Measurements from ENCODE around the gene GPR150.
A peak's percentile ranks its signal among the peaks of the same experiment; 100 is the strongest.
"Not testable (repeated sequence)": the region's sequence is repeated elsewhere in the genome, so short reads cannot be mapped to it uniquely, and the experiment has no call there.

The GPR150 gene

DNA sequence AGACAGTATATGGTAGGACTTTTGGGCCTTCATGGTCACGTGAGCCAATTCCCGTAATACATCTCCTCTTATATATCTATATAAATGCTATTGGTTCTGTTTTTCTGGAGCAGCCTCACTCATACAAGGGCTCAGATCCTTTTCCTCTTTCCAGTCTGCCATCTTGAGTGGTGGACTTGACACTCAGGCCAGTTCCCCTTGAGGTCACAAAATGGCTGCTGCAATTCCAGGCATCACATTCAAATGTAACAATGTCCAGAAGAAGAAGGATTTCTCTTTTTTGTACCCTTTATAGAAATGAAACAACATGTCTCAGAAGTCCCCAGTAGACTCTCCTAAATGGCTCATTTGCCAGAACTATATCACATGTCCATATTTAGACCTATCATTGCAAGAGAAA is 4.5 kb downstream of the GPR150 start:
- no peak for DNase-seq (ENCODE audit: low read depth in 2 of 2)

DNA sequence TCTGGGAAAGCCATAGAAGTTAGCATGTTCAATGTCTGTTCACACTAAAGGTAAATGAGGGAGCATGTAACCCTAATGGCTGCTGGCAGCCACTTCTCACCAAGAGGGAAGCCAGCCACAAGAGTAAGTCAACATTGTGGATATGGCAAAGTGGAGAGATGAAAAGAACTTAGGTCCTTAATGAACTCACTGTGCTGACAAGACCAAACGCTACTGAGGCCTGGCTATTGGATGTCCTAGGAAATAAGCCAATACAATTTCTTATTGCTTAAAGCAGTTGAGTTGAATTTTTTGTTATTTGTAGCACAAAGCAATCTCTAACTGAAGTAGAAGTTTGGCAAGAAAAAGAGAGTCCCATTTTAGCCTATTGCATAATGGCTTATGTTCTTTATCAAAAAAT is 6.8 kb downstream of the GPR150 start:
- no peak for DNase-seq (ENCODE audit: low read depth in 2 of 2)

DNA sequence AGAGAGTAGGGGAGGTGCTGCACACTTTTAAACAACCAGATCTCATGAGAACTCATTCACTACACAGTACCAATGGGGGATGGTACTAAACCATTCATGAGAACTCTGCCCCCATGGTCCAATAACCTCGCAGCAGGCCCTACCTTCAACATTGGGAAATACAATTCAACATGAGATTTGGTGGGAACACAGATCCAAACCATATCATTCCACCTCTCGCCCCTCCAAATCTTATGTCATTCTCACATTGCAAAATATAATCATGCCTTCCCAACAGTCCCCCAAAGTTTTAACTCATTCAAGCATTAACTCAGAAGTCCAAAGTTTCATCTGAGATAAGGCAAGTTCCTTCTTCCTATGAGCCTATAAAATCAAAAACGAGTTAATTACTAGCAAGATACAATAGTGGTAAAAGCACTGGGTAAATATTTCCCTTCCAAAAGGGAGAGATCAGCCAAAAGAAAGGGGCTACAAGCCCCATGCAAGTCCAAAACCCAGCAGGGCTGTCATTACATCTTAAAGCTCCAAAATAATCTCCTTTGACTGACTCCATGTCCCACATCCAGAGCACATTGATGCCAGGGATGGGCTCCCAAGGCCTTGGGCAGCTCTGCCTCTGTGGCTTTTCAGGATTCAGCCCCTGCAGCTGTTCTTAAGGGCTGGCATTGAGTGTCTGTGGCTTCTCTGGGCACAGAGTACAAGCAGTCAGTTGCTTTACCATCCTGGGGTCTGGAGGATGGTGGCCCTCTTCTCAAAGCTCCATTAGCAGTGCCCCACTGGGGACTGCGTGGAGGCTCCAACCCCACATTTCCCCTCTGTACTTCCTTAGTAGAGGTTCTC is 8.3 kb downstream of the GPR150 start:
- no peak for DNase-seq (ENCODE audit: low read depth in 2 of 2)

DNA sequence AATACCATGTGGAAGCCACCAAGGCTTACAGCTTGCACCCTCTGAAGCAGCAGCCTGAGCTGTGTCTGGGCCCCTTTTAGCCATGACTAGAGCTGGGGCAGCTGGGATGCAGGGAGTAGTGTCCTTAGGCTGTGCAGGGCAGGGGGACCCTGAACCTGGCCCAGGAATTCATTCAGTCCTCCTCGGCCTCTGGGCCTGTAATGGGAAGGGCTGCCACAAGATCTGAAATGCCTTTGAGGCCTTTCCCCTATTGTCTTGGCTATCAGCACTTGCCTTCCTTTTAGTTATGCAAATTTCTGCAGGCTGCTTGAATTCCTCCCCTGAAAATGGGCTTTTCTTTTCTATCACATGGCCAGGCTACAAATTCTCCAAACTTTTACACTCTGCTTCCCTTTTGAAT is 9.0 kb downstream of the GPR150 start:
- no peak for DNase-seq (ENCODE audit: low read depth in 2 of 2)

DNA sequence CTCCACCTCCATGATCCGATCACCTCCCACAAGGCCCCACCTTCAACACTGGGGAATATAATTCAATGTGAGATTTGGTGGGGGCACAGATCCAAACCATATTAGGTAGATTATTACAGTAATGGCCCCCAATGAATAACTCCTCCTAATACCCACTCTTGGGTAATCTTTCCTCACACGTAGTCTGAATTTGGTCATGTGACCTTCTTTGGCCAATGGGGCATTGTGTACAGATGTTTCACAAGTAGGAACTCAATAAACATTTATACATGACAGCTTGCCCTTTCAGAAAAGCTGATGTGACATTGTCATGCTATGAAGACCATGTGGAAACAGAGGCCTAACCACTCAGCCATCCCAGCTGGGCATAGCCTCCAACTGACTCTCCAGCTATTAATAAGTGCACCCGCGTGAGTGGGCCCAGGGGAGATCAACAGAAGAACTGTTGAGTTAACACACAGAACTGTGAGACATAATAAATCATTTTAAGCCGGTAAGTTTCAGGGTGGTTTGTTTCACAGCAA is 10.6 kb downstream of the GPR150 start:
- no peak for DNase-seq (ENCODE audit: low read depth in 2 of 2)

DNA sequence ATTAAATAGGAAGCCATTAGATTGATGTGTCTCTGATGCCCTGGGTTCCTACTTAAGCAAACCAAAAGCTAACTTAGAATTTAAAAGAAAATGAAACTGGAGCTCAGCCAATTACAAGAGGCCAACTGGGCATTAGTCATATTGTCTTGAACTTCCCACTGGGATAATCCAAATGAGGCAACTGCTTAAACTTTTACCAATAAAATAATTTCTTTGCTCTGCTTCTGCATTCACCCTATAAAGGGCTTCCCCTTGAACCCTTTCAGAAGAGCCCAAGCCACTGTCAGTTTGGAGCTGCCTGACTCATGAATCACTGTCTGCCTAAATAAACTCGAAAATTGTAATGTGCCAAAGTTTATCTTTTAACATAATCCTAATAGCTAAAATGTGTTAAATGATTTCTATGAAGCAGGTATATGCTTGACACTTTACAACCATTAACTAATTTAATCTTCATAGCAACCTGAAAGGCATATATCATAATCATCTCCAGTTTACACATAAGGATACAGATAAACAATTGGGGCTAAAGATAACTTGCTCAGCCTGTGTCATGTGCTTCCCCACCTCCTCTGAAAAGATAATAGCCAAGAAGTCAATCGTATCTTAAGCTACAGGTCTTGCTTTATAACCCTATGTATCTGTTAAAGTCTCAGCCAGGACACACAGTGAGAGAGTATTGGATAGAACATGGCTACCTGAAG is 11.5 kb downstream of the GPR150 start:
- DNase-seq (ENCODE audit: low read depth in 2 of 2) = no peak

DNA sequence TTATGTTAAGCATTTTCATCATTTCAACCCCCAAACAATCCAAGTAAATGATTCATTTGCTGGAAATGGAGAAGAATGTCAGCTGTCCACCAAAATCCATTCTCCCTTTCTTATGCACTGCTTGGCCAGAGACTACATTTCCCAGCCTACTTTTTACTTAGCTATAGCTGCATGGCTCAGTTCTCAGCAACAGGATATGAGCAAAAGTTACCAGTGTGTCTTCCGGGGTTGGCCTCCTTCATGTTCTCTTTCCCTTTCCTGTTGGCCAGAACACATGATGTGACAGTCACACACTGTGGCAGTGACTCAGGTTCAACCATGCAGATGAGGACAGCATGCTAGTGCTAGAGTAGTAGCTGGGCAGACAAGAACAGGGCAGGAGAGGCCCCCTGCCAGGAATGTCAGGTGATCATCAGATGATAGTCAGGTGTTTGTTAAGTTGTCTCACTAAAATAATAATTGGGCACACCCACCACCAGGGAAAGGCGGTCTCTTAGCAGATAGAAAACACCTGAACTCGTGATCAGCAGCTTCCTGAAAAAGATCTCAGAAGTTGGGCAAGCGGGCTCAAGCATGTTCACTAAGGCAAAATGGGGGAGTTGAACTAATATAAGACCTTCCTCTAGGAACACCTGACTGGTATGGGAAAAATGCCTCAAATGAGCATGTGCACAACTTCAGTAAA is 12.2 kb downstream of the GPR150 start:
- peak; percentile 51 to 54 for DNase-seq (ENCODE audit: low read depth in 2 of 2)

DNA sequence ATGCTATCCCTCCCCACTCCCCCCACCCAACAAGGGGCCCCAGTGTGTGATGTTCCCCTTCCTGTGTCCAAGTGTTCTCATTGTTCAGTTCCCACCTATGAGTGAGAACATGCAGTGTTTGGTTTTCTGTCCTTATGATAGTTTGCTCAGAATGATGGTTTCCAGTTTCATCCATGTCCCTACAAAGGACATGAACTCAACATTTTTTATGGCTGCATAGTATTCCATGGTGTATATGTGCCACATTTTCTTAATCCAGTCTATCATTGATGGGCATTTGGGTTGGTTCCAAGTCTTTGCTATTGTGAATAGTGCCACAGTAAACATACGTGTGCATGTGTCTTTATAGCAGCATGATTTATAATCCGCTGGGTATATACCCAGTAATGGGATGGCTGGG is 13.1 kb downstream of the GPR150 start:
- not testable (repeated sequence) for DNase-seq (ENCODE audit: low read depth in 2 of 2)

DNA sequence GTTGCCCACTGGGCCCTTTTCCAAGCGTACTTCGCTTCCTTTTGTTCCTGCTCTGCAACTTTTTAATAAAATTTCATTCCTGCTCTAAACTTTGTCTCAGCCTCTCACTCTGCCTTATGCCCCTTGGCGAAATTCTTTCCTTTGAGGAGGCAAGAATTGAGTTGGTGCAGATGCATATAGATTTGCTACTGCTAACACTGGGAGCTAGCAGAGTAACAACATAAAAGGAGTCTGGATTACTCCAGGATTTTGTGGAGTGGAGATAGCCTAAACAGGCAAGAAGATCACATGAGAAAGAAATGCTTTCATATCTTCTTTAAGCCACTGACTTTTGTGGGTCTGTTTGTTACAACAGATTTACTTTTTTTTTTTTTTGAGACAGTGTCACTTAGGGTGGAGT is 13.8 kb downstream of the GPR150 start:
- DNase-seq (ENCODE audit: low read depth in 2 of 2) = no peak

DNA sequence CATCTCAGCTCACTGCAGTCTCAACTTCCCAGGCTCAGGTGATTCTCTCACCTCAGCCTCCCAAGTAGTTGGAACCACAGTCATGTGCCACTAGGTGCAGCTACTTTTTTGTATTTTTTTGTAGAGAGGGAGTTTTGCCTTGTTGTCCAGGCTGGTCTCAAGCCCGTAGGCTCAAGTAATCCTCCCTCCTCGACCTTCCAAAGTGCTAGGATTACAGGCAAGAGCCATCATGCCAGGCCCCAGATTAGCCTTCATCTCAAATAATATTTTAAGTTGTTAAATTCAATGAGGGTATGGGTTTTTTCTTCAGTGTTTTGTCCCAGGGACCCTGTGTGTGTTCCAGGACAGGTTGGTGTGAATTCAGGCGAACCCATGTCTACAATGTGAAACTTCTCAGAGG is 14.2 kb downstream of the GPR150 start:
- no peak for DNase-seq (ENCODE audit: low read depth in 2 of 2)

DNA sequence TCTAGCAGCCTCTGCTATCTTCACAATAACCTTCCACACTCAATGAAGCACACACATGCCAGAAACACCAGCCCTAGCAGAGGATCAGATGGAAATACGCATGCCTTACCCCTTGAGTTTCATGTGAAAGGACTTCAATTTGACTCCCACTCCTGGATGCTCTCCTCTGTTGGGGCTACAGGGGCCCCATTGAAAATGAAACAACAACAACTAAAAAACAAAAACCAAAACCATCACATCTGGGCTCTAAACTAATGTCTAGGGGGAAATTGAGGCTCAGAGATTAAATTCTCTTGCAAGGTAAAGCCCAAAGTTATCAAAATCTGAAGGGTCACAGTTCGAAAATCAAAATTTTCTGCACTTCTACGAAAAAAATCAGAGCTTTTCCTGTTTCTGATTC is 18.7 kb downstream of the GPR150 start:
- no peak for DNase-seq (ENCODE audit: low read depth in 2 of 2)

DNA sequence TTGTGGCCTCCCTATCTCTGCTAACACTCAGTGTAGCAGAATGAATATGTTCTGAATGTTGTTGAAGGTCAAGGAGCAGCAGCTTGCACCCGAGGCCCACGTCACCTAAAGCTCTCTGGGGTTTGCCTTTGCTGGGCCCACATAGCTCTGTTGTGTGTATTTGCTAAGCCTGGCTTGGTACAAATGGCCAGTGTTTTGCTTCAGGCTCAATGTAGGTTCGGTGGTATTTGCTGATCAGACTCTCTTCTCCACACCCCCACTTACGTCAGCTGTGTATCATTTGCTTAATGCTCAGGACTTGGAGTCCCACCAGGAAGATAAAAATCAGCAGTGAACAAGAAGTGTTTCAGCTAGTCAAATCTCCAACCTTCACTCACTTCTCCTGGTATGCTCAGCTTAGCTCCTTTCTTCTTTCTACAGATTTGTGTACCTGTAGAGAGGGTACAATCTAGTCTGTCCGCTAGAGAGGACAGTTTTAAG is 21.9 kb downstream of the GPR150 start:
- no peak for DNase-seq (ENCODE audit: low read depth in 2 of 2)

DNA sequence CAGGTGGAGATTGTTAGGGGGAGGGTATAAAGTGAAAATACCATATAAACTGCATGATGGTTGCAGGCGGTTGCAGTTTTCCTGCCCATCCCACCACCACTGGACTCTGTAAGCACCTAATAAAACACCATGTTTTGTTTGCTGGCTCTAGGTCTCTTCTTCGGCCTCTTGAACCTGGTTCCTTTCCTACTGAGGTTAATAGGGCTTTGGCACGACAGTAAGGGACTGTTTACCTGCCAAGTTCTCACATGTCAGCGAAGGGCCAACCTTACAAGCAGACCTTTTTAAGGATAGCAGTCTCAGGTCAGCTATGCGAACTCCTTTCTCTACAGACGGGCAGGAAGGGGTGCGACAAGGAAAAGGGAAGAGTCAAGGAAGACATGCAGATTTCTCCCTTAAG is 23.3 kb downstream of the GPR150 start:
- DNase-seq (ENCODE audit: low read depth in 2 of 2) = no peak

DNA sequence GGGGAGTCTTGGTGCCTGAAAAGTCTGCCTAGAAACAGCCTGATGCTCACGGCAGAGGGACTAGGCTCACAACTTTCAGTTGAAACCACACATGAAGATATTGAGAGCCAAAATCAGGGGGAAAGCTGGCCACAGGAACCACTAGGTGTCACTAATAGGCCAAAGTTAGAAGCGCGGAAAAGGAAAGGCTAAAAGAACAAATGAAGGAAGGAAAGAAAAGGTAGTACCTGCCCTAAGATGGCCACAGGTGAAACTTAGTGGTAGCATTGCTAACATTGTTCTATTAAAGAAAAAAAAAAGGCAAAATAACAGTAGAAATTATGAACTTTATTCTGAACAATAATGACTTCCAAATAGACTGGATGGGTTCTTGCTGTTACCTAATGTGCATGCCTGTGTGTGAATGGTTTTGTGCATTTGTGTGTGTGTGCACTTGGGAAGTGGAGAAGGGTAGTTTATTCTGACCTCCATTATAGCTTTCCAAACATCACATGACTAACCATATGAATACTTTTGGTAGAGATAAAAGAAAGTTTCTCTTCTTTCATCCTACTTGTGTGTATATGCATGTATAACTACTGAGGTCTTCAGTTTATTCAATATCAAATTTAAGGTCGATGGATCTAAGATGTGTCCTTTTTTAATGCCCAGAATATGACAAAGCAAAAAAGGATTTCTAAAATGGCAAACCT is 24.6 kb downstream of the GPR150 start:
- DNase-seq (ENCODE audit: low read depth in 2 of 2) = peak in 1 of 2 donors; percentile 12

DNA sequence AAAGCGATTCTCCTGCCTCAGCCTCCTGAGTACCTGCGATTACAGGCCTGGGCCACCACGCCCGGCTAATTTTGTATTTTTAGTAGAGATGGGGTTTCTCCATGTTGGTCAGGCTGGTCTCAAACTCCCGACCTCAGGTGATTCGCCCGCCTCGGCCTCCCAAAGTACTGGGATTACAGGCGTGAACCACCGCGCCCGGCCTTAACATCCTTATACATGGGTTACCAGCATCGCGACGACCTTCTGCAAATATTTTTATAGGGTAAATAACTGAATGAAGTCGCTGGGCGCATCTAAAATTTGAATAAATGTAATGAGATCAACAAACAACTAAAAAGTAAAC is 26.3 kb downstream of the GPR150 start:
- not testable (repeated sequence) for DNase-seq (ENCODE audit: low read depth in 2 of 2)

DNA sequence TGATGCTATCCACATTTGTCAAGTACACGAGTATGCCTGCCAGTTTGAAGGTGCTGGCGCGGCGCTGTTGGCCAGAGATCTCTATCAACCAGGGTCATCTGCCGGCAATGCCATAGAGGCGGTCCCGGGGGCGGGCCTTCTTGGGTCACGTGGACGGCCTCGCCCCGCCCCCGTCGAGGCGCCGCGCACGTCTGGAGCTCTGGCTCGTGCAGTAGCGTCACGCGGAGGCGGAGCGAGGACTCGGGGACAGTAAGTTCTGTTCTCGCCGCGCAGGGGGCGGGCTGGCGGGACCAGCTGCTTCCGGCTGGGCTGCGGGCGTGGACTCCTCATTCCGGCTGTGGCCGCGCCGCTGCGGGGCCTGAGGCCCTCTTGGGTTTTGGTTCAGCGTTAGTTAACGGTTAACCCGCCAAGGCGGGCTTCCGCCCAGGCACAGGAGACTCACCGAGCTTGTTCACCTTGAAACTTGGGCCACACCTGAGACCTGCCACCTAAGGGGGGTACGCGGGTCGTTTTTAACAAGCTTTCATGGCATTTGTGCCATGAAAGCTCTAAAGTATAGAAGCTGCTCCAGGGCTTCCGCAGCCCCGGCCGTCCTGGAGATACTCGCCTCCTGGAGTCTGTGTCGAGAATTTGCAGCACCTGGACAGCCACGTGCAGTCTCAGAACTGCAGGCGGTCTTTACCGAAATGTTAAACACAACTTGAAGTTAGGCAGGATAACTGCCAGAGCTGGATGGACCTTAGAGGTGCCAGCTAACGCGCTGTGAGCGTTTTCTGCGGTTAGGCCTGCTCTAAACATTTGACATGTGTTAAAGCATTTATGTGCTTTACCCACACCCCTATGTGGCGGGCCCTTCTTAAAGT is 26.9 kb downstream of the GPR150 start, which contains the start of gene RFESD:
Gene RFESD (plus strand): TSS at position 209 of the 863 bp plus-strand sequence. CDS start 5,495 bp downstream, outside the sequence.
- peak; percentile 94 to 96 for DNase-seq (ENCODE audit: low read depth in 2 of 2)

DNA sequence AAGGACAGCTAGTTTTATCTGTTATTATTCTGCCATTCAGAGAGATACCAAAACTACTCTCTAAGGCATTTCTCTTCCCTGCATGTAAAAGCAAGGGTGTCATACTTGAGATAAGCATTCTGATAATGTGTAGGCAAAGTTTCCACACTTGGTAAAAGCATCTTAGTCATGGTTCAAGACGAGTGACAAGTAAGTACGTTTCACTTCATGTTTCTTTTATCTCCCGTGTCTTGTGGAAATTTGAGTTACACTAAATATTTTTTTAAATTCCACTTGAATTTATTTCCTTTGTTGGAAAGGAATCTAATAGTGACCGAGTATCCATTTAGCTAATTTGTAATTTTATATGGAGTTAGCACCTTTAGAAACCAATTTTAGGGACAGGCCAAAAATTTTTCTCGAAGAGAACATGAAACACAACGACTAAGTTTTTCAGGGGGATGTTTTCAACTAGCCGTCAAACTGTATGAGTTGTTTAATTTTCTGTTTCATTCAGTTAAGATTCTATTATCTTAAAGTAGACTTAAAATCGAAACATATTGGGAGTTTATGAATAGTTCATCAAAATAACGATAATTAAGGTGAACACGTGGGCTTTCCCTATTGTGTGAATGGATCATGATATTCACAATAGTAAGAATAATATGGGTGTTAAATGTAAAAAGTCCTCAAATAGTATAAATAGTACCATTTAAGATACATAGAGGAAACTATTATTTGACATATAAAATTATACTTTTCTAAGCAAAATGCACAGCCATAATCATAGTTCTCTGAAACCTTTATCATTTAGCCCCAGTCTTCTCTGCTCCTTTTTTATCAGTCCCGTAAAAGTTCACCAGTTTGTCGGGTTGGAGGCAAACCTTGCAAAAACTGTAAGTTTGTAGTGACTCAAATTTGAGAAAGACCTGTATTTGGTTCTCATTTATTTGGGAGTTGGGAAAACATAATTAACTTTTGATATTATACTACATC is 28.3 kb downstream of the GPR150 start:
- DNase-seq (ENCODE audit: low read depth in 2 of 2) = no peak

DNA sequence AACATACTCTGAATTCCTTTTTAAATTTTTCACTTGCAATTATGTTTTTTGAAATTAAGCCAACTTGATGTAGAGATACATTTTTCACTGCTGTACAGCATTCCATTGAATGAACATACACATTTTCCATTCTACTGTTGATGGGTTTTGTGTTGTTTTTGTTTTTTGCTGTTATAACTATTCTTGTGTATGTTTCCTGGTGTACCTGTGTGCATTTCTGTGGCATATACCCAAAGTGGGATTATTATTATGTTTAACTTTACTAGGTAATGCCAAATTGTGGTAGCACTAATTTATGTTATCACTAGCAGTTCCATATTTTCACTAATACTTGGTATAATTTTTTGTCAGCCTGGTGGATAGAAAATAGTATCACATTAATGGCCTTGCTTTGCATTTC is 29.4 kb downstream of the GPR150 start:
- DNase-seq (ENCODE audit: low read depth in 2 of 2) = no peak

DNA sequence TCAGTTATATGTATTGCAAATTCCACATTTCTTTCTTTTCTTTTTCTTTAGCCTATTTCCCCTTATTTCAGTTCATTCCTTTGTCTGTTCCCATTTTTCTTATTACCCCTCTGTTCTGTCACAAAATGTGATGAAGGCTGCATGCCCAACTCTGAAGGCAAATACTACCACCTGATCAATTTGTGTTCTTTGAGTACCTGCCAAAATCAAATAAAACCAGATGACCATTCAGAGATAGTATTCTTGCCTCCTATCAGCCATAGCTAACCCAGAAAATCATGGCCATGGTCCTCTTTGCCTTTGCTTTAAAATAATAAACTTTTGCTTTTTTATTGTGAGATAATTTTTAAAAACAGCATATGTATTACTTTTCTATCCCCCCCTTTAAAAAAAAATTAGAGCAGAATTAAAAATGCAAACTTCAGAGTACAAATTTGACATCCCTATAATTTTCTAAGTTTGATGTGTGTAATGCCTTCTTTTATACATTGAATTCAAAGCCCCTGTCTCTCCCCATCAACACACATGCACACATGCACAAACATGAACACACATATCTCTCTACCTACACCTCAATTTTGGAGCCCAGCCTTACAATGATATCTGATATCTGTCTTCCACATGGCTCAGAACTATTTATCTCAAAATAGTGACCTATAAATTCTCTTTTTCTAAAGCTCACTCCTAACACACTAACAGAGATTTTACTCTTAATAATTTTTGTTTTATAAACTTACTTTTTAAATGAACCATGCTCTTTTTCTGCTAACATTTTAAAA is 30.1 kb downstream of the GPR150 start:
- DNase-seq (ENCODE audit: low read depth in 2 of 2) = no peak

Measured in stimulated activated CD4-positive, alpha-beta T cell treated with anti-CD3 and anti-CD28 coated beads, Interleukin-4, amount 100 ng/mL, for 48 hours (primary cell).